HCT116 (cell line): ENCODE data around the gene TM9SF1.
A peak's percentile ranks its signal among the peaks of the same experiment; 100 is the strongest.

Experiments
- EZH2 ChIP-seq: fragments of 200-600 bp; sonication (generic); IDR thresholded peaks from 2 replicates; pipeline ENCODE4 v1.6.1; 2017; ENCODE audit warnings: antibody characterized with exemption, mixed run types
- EZH2phosphoT487 ChIP-seq: fragments of 200-600 bp; IDR thresholded peaks from 2 replicates; pipeline ENCODE4 v1.6.1; 2018; ENCODE audit warnings: antibody characterized with exemption, borderline replicate concordance
- POLR2A ChIP-seq: IDR thresholded peaks from 2 replicates; pipeline ENCODE4 v1.7.0; 2011; ENCODE audit warnings: borderline replicate concordance; ENCODE audit not compliant: insufficient read depth, insufficient read length; ENCODE audit errors: extremely low read depth
- REST ChIP-seq: IDR thresholded peaks from 2 replicates; pipeline ENCODE4 v1.6.1; 2012; ENCODE audit warnings: low read depth
- TCF7L2 ChIP-seq: IDR thresholded peaks from 2 replicates; pipeline ENCODE4 v1.7.0; 2011; ENCODE audit warnings: borderline replicate concordance, inconsistent platforms; ENCODE audit not compliant: insufficient read depth, insufficient read length; ENCODE audit errors: extremely low read depth
- ZNF274 ChIP-seq: fragments of 200-500 bp; sonication (Bioruptor generic); IDR thresholded peaks from 2 replicates; pipeline ENCODE4 v1.6.1; 2014; ENCODE audit warnings: mild to moderate bottlenecking, low read depth, low read length, inconsistent platforms
- TF ChIP-seq, protein P1 (sequence below), 3 experiments: fragments of 200-600 bp in 1 of 3; sonication (generic) in 1 of 3; IDR thresholded peaks in 2 of 3; conservative IDR thresholded peaks in 1 of 3; 2 replicates each; pipeline ENCODE4 v1.5.1; 2012 to 2017; ENCODE audit warnings: low read depth in 2 of 3, low read length in 2 of 3, antibody characterized with exemption in 1 of 3, borderline replicate concordance in 1 of 3, control low read depth in 1 of 3, mild to moderate bottlenecking in 1 of 3, mixed read lengths in 1 of 3, mixed run types in 1 of 3, moderate library complexity in 1 of 3; ENCODE audit not compliant: insufficient read depth in 1 of 3

DNA sequence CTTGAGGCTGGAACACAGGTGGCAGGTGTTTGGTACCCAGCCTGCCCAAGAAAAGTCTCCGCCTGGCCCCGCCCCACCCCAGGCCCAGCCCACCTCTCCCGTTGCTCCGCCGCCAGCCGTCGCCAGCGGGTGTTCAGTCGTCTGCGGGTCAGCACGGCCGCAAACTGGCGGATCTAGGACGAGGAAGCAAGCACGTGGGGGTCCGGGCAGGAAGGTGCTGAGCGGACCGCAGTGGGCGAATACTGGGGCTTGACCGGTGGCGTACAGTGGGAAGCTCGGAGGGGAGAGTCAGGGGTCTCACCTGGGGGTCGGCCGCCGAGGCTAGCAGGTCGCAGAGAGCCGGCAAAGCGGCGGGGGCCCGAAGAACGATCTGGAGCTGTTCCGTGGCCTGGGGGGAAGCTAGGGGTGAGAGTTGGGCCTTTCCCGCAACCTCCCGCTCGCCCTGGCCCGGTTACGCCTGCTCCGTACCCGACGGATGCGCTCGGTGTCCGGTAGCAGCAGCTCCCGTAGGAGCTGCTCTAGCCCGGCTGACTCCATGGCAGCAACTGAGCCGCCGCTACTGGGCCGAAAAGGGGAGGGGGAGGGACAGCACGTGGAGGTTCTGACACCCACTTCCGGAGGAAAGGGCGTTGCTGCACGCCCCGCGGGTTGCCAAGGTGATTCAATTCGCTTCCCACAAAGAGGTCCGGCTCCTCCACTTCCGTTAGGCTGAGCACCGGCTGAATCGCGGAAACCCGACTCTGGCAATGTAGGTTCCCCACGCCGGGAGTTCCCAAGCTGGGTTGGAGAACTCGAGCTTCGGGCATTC lies 6.8 kb downstream of the TM9SF1 start, which contains the start of gene IPO4:
- no peak for TF ChIP-seq EZH2
- TF ChIP-seq, protein P1, sequence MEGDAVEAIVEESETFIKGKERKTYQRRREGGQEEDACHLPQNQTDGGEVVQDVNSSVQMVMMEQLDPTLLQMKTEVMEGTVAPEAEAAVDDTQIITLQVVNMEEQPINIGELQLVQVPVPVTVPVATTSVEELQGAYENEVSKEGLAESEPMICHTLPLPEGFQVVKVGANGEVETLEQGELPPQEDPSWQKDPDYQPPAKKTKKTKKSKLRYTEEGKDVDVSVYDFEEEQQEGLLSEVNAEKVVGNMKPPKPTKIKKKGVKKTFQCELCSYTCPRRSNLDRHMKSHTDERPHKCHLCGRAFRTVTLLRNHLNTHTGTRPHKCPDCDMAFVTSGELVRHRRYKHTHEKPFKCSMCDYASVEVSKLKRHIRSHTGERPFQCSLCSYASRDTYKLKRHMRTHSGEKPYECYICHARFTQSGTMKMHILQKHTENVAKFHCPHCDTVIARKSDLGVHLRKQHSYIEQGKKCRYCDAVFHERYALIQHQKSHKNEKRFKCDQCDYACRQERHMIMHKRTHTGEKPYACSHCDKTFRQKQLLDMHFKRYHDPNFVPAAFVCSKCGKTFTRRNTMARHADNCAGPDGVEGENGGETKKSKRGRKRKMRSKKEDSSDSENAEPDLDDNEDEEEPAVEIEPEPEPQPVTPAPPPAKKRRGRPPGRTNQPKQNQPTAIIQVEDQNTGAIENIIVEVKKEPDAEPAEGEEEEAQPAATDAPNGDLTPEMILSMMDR (IDR thresholded peaks at IDR 0.05 in 2 of 3, conservative IDR thresholded peaks at IDR 0.05 in 1 of 3; ENCODE audit: borderline replicate concordance in 1 of 3, insufficient read depth in 1 of 3, low read depth in 2 of 3, low read length in 2 of 3): no peak
- TF ChIP-seq POLR2A: peak; percentile 88
- TF ChIP-seq ZNF274: no peak
- no peak for TF ChIP-seq EZH2phosphoT487
- no peak for TF ChIP-seq REST
- TF ChIP-seq TCF7L2: peak; percentile 65
